Activated CD4-positive, alpha-beta T cell treated with anti-CD3 and anti-CD28 coated beads for 36 hours (primary cell): ENCODE measurements around the gene CDK1. TPM values are rescaled to one million over a fixed set of nuclear protein-coding genes. Genes with fewer than 3 reads are reported as not detected.

Experiments used
- ATAC-seq: fragments of 200-7000 bp; cut with Tn5 transposase; one replicate; pipeline ENCODE4 v1.10.0; 2021; ENCODE audit warnings: mild to moderate bottlenecking, moderate library complexity
- CTCF ChIA-PET: fragments of 350-600 bp; sonication (Branson Sonifier 250); formaldehyde crosslinking; loops from one replicate; lab custom pipeline; 2021; ENCODE audit warnings: antibody characterized with exemption; lab: Charles Lee
- POLR2A ChIA-PET: fragments of 350-600 bp; sonication (Branson Sonifier 250); formaldehyde crosslinking; loops from one replicate; lab custom pipeline; 2021; ENCODE audit warnings: antibody characterized with exemption, inconsistent platforms; lab: Charles Lee
- DNase-seq: peaks from one replicate; pipeline ENCODE4 v3.0.0-alpha.2; 2020
- H3K27ac Mint-ChIP-seq: one replicate; pipeline ENCODE4 v1.8.0; 2021; ENCODE audit warnings: mixed read lengths
- H3K27me3 Mint-ChIP-seq: one replicate; pipeline ENCODE4 v1.8.0; 2021; ENCODE audit warnings: mixed read lengths
- H3K36me3 Mint-ChIP-seq: one replicate; pipeline ENCODE4 v1.8.0; 2021; ENCODE audit warnings: low read depth, mixed read lengths
- H3K4me1 Mint-ChIP-seq: one replicate; pipeline ENCODE4 v1.8.0; 2021; ENCODE audit warnings: mixed read lengths
- H3K4me3 Mint-ChIP-seq: one replicate; pipeline ENCODE4 v1.8.0; 2021; ENCODE audit warnings: mild to moderate bottlenecking, moderate library complexity, mixed read lengths
- H3K9me3 Mint-ChIP-seq: one replicate; pipeline ENCODE4 v1.8.0; 2021; ENCODE audit warnings: low read depth, mixed read lengths
- intact Hi-C, 2 experiments: fragments of 100-400 bp; cut with DNase I in 1 of 2; cut with micrococcal nuclease in 1 of 2; formaldehyde crosslinking; loops; one replicate each; pipeline versions ENCODE4 v1.14.2 to v1.15.1; 2022 to 2024; cut with DNase I, micrococcal nuclease
- total RNA-seq, 2 experiments: library from RNA; stranded (reverse); gene quantifications; one replicate each; pipeline ENCODE4 v1.2.3, GENCODE V29; 2021

The CDK1 gene
- total RNA-seq, 2 experiments from 2014 or later: 88.5 to 138 TPM

GRCh38 chr10:60816628-60817397, 38.5 kb downstream of the CDK1 start:
- intact Hi-C loops: loop anchor here (1.0 to 10.0 kb wide), 4 partner anchors 147 to 916 kb away; no protein-coding TSS in a partner anchor
- Mint-ChIP-seq H3K4me1 (no peaks in the 10 kb centered on the region), H3K4me3 (no peak overlapping the region), H3K9me3 (no peaks in the 10 kb centered on the region), H3K36me3 (no peaks in the 10 kb centered on the region), H3K27ac (no peak overlapping the region), H3K27me3 (no peaks in the 10 kb centered on the region)
- ATAC-seq (peak; percentile 86), DNase-seq (peak; percentile 42)
- CTCF ChIA-PET: interaction anchor here (0.5 to 1.7 kb wide), 19 partner anchors 10 to 1834 kb away, joined by 3 to 11 read pairs (median 3); partner anchors contain the start of gene CDK1
- POLR2A ChIA-PET: interaction anchor here (0.9 kb wide), 1 partner anchor 38 kb away, joined by 4 read pairs; no protein-coding TSS in a partner anchor

DNA sequence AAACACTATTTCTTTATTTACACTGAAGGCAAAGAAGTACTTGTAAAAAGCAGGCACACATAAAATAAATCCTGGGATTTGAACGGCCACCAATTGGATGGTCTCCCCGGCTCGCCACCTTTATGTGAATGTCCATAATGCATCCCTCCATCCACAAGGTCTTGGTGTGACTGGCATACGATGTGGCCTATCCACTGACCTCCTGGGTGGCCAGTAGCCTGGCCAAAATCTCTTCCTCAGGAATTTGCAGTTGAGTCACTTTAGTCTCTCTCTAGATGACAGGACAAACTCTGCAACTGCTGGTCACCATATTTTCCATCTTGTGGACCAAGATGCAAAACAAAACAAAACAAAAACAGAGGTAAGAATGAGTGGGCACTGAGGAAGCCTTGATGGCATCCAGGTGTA, 39.1 kb downstream of the CDK1 start:
- POLR2A ChIA-PET: no interaction called here
- intact Hi-C loops: loop anchor here in 1 of 2 experiments (2.0 to 10.0 kb wide), 2 partner anchors 377 to 915 kb away; no protein-coding TSS in a partner anchor
- Mint-ChIP-seq H3K9me3 (no peaks in the 10 kb centered on the region), H3K27me3 (no peaks in the 10 kb centered on the region), H3K4me3 (no peak overlapping the region), H3K4me1 (no peaks in the 10 kb centered on the region), H3K27ac (no peak overlapping the region), H3K36me3 (no peaks in the 10 kb centered on the region)
- CTCF ChIA-PET: interaction anchor here (0.6 to 1.7 kb wide), 12 partner anchors 9 to 446 kb away, joined by 3 to 11 read pairs (median 3); partner anchors contain the start of gene CDK1
- DNase-seq: no peak
- ATAC-seq: no peak

- ChIA-PET CTCF (interaction anchor here (0.6 to 2.0 kb wide), 5 partner anchors 8 to 466 kb away, joined by 3 to 10 read pairs (median 4); no protein-coding TSS in a partner anchor), POLR2A (no interaction called here)
- Mint-ChIP-seq H3K9me3 (no peaks in the 10 kb centered on the region), H3K27ac (no peak overlapping the region), H3K4me3 (no peak overlapping the region), H3K27me3 (no peaks in the 10 kb centered on the region), H3K36me3 (no peaks in the 10 kb centered on the region), H3K4me1 (no peaks in the 10 kb centered on the region)
- intact Hi-C loops: loop anchor here in 1 of 2 experiments (2.0 to 10.0 kb wide), 2 partner anchors 21 to 377 kb away; no protein-coding TSS in a partner anchor
- ATAC-seq (no peak), DNase-seq (no peak)
Measured at GRCh38 chr10:60818134-60818770, 40.0 kb downstream of the CDK1 start.

DNA sequence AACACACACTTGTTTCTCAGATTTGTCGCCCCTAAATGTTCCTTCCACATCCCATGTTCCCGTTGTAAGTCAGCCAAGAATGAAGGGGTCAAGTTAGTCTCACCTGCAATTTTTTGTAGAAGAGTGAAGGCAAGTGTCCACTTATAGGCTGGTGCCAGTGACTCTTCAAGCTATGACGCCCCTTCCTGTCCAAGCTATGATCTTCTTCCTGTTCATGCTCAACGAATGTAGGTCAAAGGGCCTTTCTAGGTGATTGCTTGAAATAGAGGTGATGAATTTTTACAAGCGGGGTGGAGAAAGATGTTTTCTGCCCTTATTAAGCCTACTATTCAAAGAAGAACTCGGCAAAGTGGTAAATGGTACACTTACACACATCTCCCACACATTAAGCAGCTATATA, 41.0 kb downstream of the CDK1 start:
- CTCF ChIA-PET: interaction anchor here (0.6 to 2.0 kb wide), 7 partner anchors 14 to 465 kb away, joined by 3 to 7 read pairs (median 3); no protein-coding TSS in a partner anchor

GRCh38 chr10:60820093-60820754, 41.9 kb downstream of the CDK1 start:
- DNase-seq: peak; percentile 7
- no peaks in the 10 kb centered on the region for H3K36me3 Mint-ChIP-seq
- H3K4me1 Mint-ChIP-seq: no peaks in the 10 kb centered on the region
- ChIA-PET POLR2A (interaction anchor here (0.6 kb wide), 1 partner anchor 1269 kb away, joined by 3 read pairs; no protein-coding TSS in a partner anchor), CTCF (interaction anchor here (1.1 kb wide), 1 partner anchor 33 kb away, joined by 4 read pairs; no protein-coding TSS in a partner anchor)
- no peak overlapping the region for H3K4me3 Mint-ChIP-seq
- no peaks in the 10 kb centered on the region for H3K27me3 Mint-ChIP-seq
- H3K27ac Mint-ChIP-seq: no peak overlapping the region
- no peaks in the 10 kb centered on the region for H3K9me3 Mint-ChIP-seq
- intact Hi-C loops: loop anchor here in 1 of 2 experiments (5.0 kb wide), 2 partner anchors 87 to 317 kb away; no protein-coding TSS in a partner anchor
- ATAC-seq: no peak

More for the DNA sequence above, 41.0 kb downstream of the CDK1 start:
- Mint-ChIP-seq H3K27me3 (no peaks in the 10 kb centered on the region), H3K4me1 (no peaks in the 10 kb centered on the region), H3K27ac (no peak overlapping the region), H3K4me3 (no peak overlapping the region), H3K9me3 (no peaks in the 10 kb centered on the region), H3K36me3 (no peaks in the 10 kb centered on the region)
- POLR2A ChIA-PET: interaction anchor here (0.6 kb wide), 1 partner anchor 1270 kb away, joined by 3 read pairs; no protein-coding TSS in a partner anchor
- intact Hi-C loops: loop anchor here in 1 of 2 experiments (2.0 to 10.0 kb wide), 2 partner anchors 20 to 376 kb away; no protein-coding TSS in a partner anchor
- DNase-seq (no peak), ATAC-seq (no peak)

DNA sequence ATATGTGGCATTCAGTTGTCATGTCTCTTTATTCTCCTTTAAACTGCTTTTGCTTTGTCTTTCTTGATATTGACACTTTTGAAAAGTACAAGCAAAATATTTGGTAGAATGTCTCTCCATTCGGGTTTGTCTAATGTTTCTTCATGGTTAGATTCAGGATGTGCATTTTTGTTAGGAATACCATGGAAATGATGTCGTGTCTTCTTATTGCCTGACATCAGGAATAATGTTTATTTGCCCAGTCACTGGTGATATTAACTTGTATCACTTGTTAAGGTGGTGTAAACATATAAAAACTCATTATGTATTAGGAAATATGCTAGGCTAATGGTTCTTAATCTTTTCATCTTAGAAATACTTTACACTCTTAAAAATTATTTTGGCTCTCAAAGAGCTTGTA, 43.4 kb downstream of the CDK1 start:
- Mint-ChIP-seq H3K4me1 (no peaks in the 10 kb centered on the region), H3K36me3 (no peaks in the 10 kb centered on the region), H3K27me3 (peaks cover 2% of the 10 kb centered on the region), H3K27ac (no peak overlapping the region), H3K9me3 (no peaks in the 10 kb centered on the region), H3K4me3 (no peak overlapping the region)
- DNase-seq (no peak), ATAC-seq (no peak)
- POLR2A ChIA-PET: no interaction called here
- CTCF ChIA-PET: interaction anchor here (0.7 to 0.8 kb wide), 2 partner anchors 31 to 143 kb away, joined by 3 read pairs; no protein-coding TSS in a partner anchor
- intact Hi-C loops: loop anchor here in 1 of 2 experiments (5.0 kb wide), 2 partner anchors 86 to 316 kb away; no protein-coding TSS in a partner anchor

DNA sequence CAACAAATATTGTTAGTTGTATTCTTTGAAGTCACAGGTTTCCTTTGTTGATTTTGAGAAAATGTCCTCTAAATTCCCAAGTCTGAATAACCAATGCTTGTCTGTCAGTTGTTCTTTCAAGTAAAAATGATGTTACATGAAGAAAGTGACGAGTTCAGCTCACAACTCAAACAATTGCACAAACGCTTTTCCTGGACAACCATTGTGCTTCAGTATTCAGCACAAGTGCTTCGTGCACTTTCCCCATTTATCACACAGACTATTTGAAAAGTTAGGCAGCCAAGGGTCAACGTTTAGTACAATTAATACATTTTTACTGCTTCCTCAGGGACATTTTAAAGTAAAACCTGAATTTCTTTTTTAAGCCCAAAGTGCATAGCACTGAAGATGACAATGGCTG, 44.5 kb downstream of the CDK1 start:
- H3K4me3 Mint-ChIP-seq: no peak overlapping the region
- peaks cover under 1% of the 10 kb centered on the region for H3K4me1 Mint-ChIP-seq
- POLR2A ChIA-PET: no interaction called here
- no peaks in the 10 kb centered on the region for H3K9me3 Mint-ChIP-seq
- peaks cover 3% of the 10 kb centered on the region for H3K27me3 Mint-ChIP-seq
- H3K27ac Mint-ChIP-seq: no peak overlapping the region
- DNase-seq: no peak
- no peaks in the 10 kb centered on the region for H3K36me3 Mint-ChIP-seq
- no peak for ATAC-seq
- intact Hi-C loops: loop anchor here in 1 of 2 experiments (5.0 kb wide), 2 partner anchors 84 to 314 kb away; no protein-coding TSS in a partner anchor
- CTCF ChIA-PET: interaction anchor here (0.7 kb wide), 1 partner anchor 220 kb away, joined by 3 read pairs; no protein-coding TSS in a partner anchor

DNA sequence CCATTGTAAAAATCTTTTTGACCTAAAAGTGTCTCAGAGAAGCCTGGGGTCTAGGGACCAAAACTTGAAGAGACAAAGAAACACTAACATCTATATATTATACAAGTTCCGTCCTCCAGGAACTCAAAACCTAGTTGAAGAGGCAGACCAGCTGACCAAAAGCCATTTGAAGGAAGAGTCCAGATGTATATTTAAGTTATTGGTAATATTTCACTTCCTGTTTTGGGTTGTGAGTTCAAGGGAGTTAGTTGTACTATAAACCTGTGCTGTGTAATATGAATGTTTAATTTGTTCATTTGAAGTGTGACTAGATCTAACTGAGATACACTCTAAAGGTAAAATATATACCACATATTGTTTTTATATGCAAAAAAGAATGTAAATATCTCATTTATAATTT, 45.0 kb downstream of the CDK1 start:
- POLR2A ChIA-PET: no interaction called here
- no peak for ATAC-seq

GRCh38 chr10:60825520-60825919, 47.2 kb downstream of the CDK1 start:
- Mint-ChIP-seq H3K4me3 (no peak overlapping the region), H3K4me1 (peaks cover 10% of the 10 kb centered on the region), H3K27ac (no peak overlapping the region), H3K9me3 (no peaks in the 10 kb centered on the region), H3K36me3 (no peaks in the 10 kb centered on the region), H3K27me3 (peaks cover 3% of the 10 kb centered on the region)
- ChIA-PET CTCF (interaction anchor here (2.5 kb wide), 1 partner anchor 8 kb away, joined by 10 read pairs; no protein-coding TSS in a partner anchor), POLR2A (no interaction called here)
- DNase-seq (no peak), ATAC-seq (no peak)
- intact Hi-C loops: no loop called here

More for the DNA sequence above, 45.0 kb downstream of the CDK1 start:
- H3K27ac Mint-ChIP-seq: no peak overlapping the region
- DNase-seq: no peak
- no peaks in the 10 kb centered on the region for H3K36me3 Mint-ChIP-seq
- no peaks in the 10 kb centered on the region for H3K9me3 Mint-ChIP-seq
- CTCF ChIA-PET: interaction anchor here (1.4 kb wide), 1 partner anchor 13 kb away, joined by 3 read pairs; no protein-coding TSS in a partner anchor
- peaks cover 3% of the 10 kb centered on the region for H3K27me3 Mint-ChIP-seq
- no peak overlapping the region for H3K4me3 Mint-ChIP-seq
- intact Hi-C loops: loop anchor here in 1 of 2 experiments (5.0 kb wide), 2 partner anchors 84 to 314 kb away; no protein-coding TSS in a partner anchor
- H3K4me1 Mint-ChIP-seq: peaks cover 6% of the 10 kb centered on the region

DNA sequence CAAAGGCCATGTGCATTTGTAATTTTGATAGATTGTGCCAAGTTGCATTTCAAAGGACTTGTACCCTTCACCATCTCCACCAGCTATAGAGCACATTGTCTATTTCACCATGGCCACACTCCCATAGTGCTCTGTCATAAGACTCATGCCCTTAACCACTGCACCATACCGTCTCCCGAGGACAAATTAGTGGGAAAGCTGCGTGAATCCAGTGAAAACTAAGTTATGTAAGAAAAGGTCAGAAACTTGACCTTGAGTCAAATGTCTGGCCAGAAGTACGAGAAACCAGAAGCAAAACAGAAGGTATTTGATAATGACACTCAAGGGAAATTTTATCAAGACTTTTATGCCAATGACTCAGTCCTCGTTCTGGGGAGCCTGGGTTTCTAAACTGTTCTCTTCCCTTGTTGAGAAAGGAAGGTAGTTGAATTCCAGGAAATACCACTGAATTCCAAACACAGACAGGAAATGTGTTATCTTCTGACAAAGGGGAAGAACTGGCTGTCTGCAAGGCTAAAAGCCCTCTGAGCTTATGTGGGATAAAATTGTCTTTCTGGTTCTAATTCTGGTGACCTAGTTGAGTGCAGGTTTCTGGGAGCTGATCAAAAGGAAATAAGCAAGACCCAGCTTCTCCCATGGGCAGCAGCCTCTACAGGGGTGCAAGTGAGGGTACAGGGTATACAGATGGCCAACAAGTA, 49.7 kb downstream of the CDK1 start:
- POLR2A ChIA-PET: no interaction called here
- ATAC-seq: no peak
- no peak overlapping the region for H3K27ac Mint-ChIP-seq

More for the DNA sequence above, 49.7 kb downstream of the CDK1 start:
- no peaks in the 10 kb centered on the region for H3K36me3 Mint-ChIP-seq
- no peak overlapping the region for H3K4me3 Mint-ChIP-seq
- intact Hi-C loops: no loop called here
- CTCF ChIA-PET: no interaction called here
- no peaks in the 10 kb centered on the region for H3K9me3 Mint-ChIP-seq
- peaks cover 3% of the 10 kb centered on the region for H3K27me3 Mint-ChIP-seq
- no peak for DNase-seq
- H3K4me1 Mint-ChIP-seq: peaks cover 10% of the 10 kb centered on the region
